ENCODE data around the gene NEURL3.
A peak's percentile ranks its signal among the peaks of the same experiment; 100 is the strongest.
"Not testable (repeated sequence)": the region's sequence is repeated elsewhere in the genome, so short reads cannot be mapped to it uniquely, and the experiment has no call there.

Gene NEURL3

DNA sequence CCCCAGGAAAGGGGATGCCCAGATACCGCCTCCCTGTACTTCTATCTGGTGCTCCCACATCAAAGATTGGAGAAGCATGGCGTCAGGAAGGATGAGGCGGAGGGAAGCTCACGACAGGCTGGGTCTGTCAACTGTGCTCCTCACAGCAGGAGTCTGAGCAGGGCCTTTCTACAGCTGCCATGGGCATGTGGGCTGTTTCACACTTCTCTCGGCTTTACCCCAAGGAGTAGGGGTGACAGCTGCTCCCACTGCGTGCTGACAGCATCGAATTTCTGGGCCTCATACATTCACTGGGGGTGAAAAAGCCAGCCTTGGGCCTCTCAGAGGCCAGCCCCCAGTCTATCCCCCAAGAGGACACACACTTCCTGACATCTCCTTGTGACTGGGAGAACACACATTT, 21.1 kb downstream of the NEURL3 start:
- no peak for DNase-seq (ENCODE audit: low spot score)

DNA sequence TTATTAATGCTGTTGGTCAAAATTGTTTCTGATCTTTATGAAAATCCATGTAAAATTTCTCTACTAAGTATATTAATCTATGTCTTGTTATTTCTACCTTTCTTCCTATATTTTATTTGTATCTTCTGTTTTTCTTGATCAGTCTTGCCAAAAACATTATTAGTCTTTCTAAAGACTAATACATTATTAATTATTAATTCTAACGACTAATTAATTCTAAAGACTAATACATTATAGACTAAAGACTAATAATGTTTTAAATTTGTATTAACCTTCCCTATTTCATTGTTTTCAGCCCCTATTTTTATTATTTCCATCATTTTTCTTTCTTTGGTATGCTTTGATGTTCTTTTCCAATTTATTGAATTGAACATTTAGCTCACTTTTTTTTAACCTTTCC, 27.7 kb downstream of the NEURL3 start:
- no peak for DNase-seq (ENCODE audit: low spot score)

DNA sequence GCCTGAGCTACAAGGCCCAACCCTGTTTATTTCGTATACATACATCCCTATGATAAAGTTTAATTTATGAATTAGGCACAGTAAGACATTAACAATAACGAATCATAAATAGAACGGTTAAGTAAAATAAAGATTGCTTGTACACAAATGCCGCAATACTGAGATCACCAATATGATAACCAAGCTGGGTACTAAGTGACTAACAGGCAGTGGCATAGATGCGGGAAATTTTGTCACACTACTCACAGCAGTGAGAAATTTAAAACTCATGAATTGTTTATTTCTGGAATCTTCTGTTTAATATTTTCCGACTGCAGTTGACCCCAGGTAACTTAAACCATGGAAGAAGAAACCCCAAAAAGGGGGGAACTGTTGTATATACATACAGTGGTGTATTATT, 33.4 kb downstream of the NEURL3 start:
- DNase-seq (ENCODE audit: low spot score), result no peak

DNA sequence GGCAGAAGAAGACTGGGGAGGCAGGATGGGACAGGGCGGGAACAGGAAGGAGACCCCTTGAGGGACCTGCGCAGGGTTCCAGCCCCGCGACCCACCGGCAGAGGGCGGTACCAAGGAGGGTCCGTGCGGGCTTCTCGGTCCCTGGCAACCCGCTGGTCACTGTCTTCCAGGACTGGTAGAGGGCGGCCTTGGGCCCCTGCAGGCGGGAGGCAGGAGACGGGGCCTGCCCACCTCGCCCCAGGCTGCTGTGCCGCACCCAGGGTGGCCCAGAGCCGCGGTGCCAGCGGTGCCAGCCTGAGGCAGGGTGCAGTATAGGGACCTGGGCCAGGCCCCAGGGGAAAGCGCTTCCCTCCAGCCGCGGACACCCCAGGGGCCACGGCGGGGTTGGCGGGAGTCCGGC, 34.5 kb downstream of the NEURL3 start:
- peak; percentile 36 for DNase-seq (ENCODE audit: low spot score)

DNA sequence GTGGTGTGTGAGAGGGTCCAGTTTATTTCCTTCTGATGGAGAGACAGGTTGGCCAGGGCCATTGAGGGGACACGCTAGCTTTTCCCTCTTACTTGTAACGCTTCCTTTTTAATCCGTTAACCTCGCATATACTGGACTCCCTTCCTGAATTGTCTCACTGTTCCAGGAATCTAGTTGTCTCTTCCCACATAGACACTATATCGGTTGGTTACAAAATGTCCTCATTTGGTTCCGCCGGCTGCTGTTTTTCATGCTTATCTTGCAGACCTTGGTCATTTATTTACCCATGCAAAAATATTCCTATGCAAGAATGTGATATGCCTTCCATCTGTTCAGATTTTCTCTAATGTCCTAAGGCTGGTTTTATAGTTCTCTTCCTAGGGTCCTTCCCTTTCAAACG, 35.0 kb downstream of the NEURL3 start:
- no peak for DNase-seq (ENCODE audit: low spot score)

DNA sequence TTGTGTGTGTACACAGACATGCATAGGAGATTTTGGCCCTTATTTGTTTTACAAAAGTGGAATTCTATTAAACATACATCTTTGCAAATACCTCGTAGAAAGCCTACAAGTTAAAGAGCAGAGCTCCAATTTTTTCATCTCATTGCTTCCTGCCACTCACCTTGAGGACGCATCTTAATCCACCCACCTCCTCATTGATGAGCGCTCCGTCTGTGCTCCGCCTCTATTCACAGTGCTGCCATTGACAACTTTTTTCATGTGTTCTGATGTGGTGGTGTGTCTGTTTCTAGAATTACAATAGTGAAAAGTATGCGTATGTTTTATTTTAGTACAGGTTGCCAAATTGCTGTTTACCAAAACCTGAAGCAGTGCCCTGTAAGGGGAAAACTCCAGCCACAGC, 36.3 kb downstream of the NEURL3 start:
- DNase-seq (ENCODE audit: low spot score), result no peak

DNA sequence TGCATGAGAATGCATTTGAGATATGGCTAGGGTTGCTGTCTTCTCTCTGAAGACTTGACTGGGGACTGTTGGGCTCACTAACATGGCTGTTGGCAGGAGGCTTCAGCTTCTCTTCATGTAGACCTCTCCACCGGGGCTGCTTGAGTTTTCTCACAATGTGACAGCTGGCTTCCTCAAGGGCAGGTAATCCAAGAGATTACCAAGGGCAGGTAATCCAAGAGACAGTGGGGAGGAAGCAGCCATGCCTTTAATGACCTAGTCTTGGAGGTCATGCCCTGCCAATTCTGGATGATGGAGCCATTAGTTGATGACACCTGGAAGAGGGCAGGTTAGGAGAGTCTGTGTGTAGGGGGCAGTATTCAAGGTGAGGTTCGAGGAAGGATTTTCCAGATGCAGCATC, 40.5 kb downstream of the NEURL3 start:
- no peak for DNase-seq (ENCODE audit: low spot score)

DNA sequence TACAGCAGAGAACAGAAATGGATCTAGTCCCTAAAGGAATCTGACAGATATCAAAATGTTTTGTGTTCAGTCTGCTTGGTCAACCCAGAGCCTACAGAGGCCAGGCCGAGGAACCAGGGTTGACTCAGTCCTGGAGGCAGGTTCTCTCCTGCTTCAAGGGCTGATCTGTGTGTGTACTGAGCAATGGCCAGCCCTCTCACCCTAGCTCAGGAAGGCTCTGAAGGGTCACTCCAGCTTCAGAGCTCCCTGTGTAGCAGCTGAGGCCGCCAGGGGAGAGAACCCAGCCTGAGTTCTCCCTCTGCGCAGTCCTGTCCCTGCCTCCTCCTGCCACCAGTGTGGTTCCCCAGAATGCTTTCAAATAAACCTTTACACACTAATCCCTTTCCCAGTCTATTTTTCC, 41.1 kb downstream of the NEURL3 start:
- no peak for DNase-seq (ENCODE audit: low spot score)

DNA sequence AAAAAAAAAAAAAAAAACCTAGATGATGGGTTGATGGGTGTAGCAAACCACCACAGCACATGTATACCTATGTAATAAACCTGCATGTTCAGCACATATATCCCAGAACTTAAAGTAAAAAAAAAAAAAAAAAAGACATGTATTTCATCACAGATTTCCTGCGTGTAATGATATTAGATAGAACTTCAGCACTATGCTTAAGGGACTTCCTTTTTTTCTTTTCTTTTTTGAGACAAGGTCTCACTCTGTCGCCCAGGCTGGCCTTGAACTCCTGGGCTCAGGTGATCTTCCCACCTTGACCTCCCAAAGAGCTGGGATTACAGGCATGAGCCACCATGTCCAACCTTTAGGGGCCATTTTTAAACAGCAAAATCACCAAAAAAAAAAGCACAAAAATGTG, 42.0 kb downstream of the NEURL3 start:
- DNase-seq (ENCODE audit: low spot score), result no peak

DNA sequence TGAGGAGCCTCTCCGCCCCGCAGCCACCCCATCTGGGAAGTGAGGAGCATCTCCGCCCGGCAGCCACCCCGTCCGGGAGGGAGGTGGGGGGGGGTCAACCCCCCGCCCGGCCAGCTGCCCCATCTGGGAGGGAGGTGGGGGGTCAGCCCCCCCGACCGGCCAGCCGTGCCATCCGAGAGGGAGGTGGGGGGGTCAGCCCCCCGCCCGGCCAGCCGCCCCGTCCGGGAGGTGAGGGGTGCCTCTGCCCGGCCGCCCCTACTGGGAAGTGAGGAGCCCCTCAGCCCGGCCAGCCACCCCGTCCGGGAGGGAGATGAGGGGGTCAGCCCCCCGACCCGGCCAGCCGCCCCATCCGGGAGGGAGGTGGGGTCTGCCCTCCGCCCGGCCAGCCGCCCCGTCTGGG, 43.5 kb downstream of the NEURL3 start:
- DNase-seq (ENCODE audit: low spot score), result not testable (repeated sequence)

DNA sequence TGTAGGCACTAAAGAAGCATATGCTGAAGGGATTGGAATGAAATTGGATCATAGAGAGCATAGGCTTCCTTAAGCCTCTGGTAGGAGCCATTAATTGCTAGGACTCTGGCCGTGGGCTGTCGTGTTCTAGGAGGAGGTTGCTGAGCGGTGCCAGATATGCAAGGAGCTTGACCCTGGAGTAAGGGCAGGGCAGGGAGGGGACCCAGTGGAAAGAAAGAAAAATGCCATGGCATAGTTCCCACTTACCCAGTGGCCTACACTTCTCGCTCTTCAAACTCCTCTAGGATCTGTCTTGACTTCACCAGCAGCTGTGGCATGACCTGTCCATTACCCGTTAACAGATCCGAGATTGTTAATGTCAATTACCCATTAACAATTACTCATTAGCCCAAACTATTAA, 53.1 kb downstream of the NEURL3 start:
- DNase-seq (ENCODE audit: low spot score), result no peak

DNA sequence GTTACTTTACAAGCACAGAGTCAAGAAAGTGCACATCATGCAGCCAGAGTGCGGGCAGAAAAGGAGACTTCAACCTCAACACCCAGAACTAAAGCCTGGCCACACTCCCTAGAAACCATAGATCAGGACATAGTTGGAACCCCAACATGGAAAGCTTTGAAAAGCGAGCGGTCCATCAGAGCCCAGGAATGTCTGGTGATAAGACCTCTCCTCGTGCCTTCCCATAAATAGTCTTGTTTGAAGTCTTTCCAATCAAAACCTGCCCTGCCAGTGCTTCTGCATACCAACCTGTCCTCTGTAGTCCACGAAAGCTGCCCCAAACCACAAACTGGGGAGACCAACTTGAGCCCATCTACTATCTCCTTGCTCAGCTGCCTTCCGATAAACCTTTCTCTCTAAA, 55.5 kb downstream of the NEURL3 start:
- DNase-seq (ENCODE audit: low spot score), result no peak

DNA sequence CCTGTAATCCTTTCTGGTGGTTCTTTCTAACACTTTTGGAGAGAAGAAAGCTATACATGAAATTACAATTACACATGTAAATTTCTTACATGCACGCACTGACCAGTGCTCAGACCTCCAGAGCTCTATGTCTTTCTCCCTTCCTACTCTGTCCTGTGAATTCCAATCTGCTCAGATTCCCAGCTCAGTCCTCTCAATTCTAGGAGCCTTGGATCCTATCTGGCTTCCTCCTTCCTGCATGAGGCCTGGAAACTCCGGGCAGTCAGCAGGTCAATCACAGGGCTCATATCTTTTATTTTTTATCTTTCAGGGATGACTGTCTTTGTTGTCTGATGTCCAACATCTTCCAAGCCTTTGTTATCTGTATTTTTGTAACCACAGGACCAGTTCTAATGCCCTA, 56.0 kb downstream of the NEURL3 start:
- DNase-seq (ENCODE audit: low spot score), result no peak

DNA sequence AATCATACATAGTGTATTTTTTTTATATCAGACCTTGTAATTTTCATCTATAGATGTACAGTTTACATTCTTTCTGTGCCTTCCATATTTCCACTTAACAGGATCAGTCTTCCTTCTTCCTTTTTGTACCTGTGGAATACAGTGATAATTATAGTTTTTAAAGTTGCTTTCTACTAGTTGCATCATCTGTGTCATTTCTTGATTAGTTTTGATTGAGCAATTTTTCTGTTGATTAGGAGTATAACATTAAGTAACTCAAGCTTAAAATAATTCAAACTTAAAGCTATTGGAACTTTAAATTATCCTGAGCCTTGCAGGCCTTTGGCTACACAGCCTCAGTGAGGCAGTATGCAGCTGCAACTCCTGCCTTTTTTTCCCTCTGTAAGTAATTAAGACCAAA, 57.4 kb downstream of the NEURL3 start:
- DNase-seq (ENCODE audit: low spot score), result no peak
